SK-N-SH treated with all-trans-retinoic acid at 6 μM for 48 hours (cell line): ENCODE measurements around the gene MRLN.

Experiments used
- ATAC-seq: fragments of 200-7000 bp; cut with Tn5 transposase; 3 replicates; pipeline ENCODE4 v1.9.1; 2020; ENCODE audit warnings: mild to moderate bottlenecking, moderate library complexity
- ARNTL ChIP-seq: fragments of 450-650 bp; formaldehyde crosslinking; IDR thresholded peaks from 2 replicates; pipeline ENCODE4 v1.5.0; 2020; ENCODE audit warnings: low read depth, mild to moderate bottlenecking, moderate library complexity, borderline replicate concordance
- CSDC2 ChIP-seq: fragments of 250-450 bp; sonication (Bioruptor Pico); IDR thresholded peaks from 2 replicates; pipeline ENCODE4 v1.5.0; 2020; ENCODE audit warnings: mild to moderate bottlenecking, moderate library complexity
- CSRNP3 ChIP-seq: fragments of 250-450 bp; sonication (Bioruptor Pico); IDR thresholded peaks from 2 replicates; pipeline ENCODE4 v1.5.1; 2021; ENCODE audit warnings: mild to moderate bottlenecking, moderate library complexity
- ESRRG ChIP-seq: fragments of 250-450 bp; sonication (Bioruptor Pico); IDR thresholded peaks from 2 replicates; pipeline ENCODE4 v1.6.1; 2021; ENCODE audit warnings: mild to moderate bottlenecking
- ISL1 ChIP-seq: fragments of 250-450 bp; sonication (Bioruptor Pico); IDR thresholded peaks from 2 replicates; pipeline ENCODE4 v2.1.2; 2022; ENCODE audit warnings: mild to moderate bottlenecking, moderate library complexity
- OSR1 ChIP-seq: fragments of 250-450 bp; sonication (Bioruptor Pico); IDR thresholded peaks from 2 replicates; pipeline ENCODE4 v1.8.0; 2022; ENCODE audit warnings: moderate library complexity, mild to moderate bottlenecking, inconsistent platforms
- PATZ1 ChIP-seq: fragments of 250-450 bp; sonication (Bioruptor Pico); IDR thresholded peaks from 2 replicates; pipeline ENCODE4 v1.8.0; 2020; ENCODE audit warnings: mild to moderate bottlenecking, moderate library complexity, borderline replicate concordance
- POU6F1 ChIP-seq: fragments of 250-450 bp; sonication (Bioruptor Pico); IDR thresholded peaks from 2 replicates; pipeline ENCODE4 v1.8.0; 2021; ENCODE audit warnings: low read depth, mild to moderate bottlenecking, moderate library complexity, borderline replicate concordance
- PPARA ChIP-seq: fragments of 250-450 bp; sonication (Bioruptor Pico); IDR thresholded peaks from 2 replicates; pipeline ENCODE4 v1.5.0; 2020; ENCODE audit warnings: mild to moderate bottlenecking, borderline replicate concordance
- SNAI2 ChIP-seq: fragments of 250-450 bp; sonication (Bioruptor Pico); IDR thresholded peaks from 2 replicates; pipeline ENCODE4 v1.5.0; 2020; ENCODE audit warnings: mild to moderate bottlenecking, moderate library complexity
- TCF4 ChIP-seq: fragments of 250-450 bp; sonication (Bioruptor Pico); IDR thresholded peaks from 2 replicates; pipeline ENCODE4 v1.8.0; 2021; ENCODE audit warnings: mild to moderate bottlenecking, moderate library complexity, borderline replicate concordance
- TOX ChIP-seq: fragments of 250-450 bp; sonication (Bioruptor Pico); IDR thresholded peaks from 2 replicates; pipeline ENCODE4 v1.8.0; 2021; ENCODE audit warnings: mild to moderate bottlenecking, moderate library complexity, borderline replicate concordance
- TSHZ2 ChIP-seq: fragments of 250-450 bp; sonication (Bioruptor Pico); IDR thresholded peaks from 2 replicates; pipeline ENCODE4 v1.5.0; 2020; ENCODE audit warnings: mild to moderate bottlenecking, moderate library complexity
- ZC3H10 ChIP-seq: fragments of 250-450 bp; sonication (Bioruptor Pico); IDR thresholded peaks from 2 replicates; pipeline ENCODE4 v1.5.1; 2021; ENCODE audit warnings: mild to moderate bottlenecking, moderate library complexity
- ZFP30 ChIP-seq: fragments of 450-650 bp; formaldehyde crosslinking; IDR thresholded peaks from 2 replicates; pipeline ENCODE4 v1.5.0; 2022; ENCODE audit warnings: mild to moderate bottlenecking, moderate library complexity
- ZNF565 ChIP-seq: fragments of 450-650 bp; formaldehyde crosslinking; conservative IDR thresholded peaks from 2 replicates; pipeline ENCODE4 v1.5.0; 2020; ENCODE audit warnings: low read depth, mild to moderate bottlenecking, moderate library complexity
- ZNF70 ChIP-seq: fragments of 450-650 bp; formaldehyde crosslinking; IDR thresholded peaks from 2 replicates; pipeline ENCODE4 v1.5.0; 2020; ENCODE audit warnings: mild to moderate bottlenecking, moderate library complexity
- ZNF8 ChIP-seq: fragments of 450-650 bp; formaldehyde crosslinking; IDR thresholded peaks from 2 replicates; pipeline ENCODE4 v1.5.0; 2020; ENCODE audit warnings: mild to moderate bottlenecking, moderate library complexity

MRLN gene

GRCh38 chr10:59702347-59702746 lies 50.9 kb downstream of the MRLN start (continued):
- TF ChIP-seq POU6F1 (CRISPR knock-in tag) (no peak), PATZ1 (CRISPR knock-in tag) (no peak)

GRCh38 chr10:59700709-59701108 lies 52.5 kb downstream of the MRLN start:
- ATAC-seq, result no peak
- TF ChIP-seq ISL1 (CRISPR knock-in tag) (no peak), ZNF70 (CRISPR knock-in tag) (no peak)

- TF ChIP-seq ISL1 (CRISPR knock-in tag) (no peak), POU6F1 (CRISPR knock-in tag) (no peak), TOX (CRISPR knock-in tag) (no peak), ESRRG (CRISPR knock-in tag) (no peak), ZFP30 (CRISPR knock-in tag) (no peak), TSHZ2 (CRISPR knock-in tag) (no peak), TCF4 (CRISPR knock-in tag) (no peak), ZNF565 (CRISPR knock-in tag) (no peak), OSR1 (CRISPR knock-in tag) (no peak), PPARA (CRISPR knock-in tag) (no peak), CSDC2 (no peak), ZC3H10 (CRISPR knock-in tag) (no peak), CSRNP3 (CRISPR knock-in tag) (no peak), SNAI2 (CRISPR knock-in tag) (no peak), ARNTL (CRISPR knock-in tag) (no peak)
- no peak for ATAC-seq
Observed at GRCh38 chr10:59698326-59698725, 54.9 kb downstream of the MRLN start.

- TF ChIP-seq TOX (CRISPR knock-in tag) (no peak), ZNF8 (CRISPR knock-in tag) (no peak), ARNTL (CRISPR knock-in tag) (no peak), PATZ1 (CRISPR knock-in tag) (no peak), ISL1 (CRISPR knock-in tag) (no peak), ESRRG (CRISPR knock-in tag) (no peak), ZNF70 (CRISPR knock-in tag) (no peak), ZC3H10 (CRISPR knock-in tag) (no peak), SNAI2 (CRISPR knock-in tag) (no peak)
- ATAC-seq, result no peak
Observed at GRCh38 chr10:59695637-59696036, 57.6 kb downstream of the MRLN start.
